OCI-LY1 (cell line): Measurements from ENCODE around the gene CILP.

Source experiments
- EZH2 ChIP-seq: fragments of 200-600 bp; sonication (generic), shearing (Covaris generic); IDR thresholded peaks from 2 replicates; pipeline ENCODE4 v1.8.0; 2017; ENCODE audit warnings: borderline replicate concordance, mixed run types, mild to moderate bottlenecking, antibody characterized with exemption, low read length, moderate library complexity, mixed read lengths
- TF ChIP-seq, protein P1 (sequence below): fragments of 200-600 bp; sonication (generic), shearing (Covaris generic); IDR thresholded peaks from 2 replicates; pipeline ENCODE4 v1.5.1; 2017; ENCODE audit warnings: mild to moderate bottlenecking, antibody characterized with exemption, low read length, moderate library complexity, mixed read lengths

DNA sequence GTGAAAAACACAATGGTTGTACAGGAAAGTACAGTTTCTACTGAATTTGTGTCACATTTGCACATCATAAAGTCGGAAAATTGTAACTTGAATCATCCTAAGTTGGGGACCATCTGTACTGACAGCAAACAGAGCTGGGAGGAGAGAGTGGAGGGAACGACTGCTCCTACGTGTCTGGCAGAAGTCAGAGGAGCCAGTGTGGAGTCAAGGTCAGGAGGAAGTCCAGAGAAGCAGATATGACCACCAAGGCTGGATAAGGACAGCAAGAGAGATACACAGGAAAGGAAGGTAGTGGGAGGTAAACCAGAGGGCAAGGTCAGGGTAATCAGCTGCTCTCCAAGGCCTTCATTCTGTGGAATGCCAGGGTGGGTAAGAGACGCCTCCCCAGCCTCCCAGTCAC lies 2.7 kb upstream of the CILP start:
- TF ChIP-seq, protein P1, sequence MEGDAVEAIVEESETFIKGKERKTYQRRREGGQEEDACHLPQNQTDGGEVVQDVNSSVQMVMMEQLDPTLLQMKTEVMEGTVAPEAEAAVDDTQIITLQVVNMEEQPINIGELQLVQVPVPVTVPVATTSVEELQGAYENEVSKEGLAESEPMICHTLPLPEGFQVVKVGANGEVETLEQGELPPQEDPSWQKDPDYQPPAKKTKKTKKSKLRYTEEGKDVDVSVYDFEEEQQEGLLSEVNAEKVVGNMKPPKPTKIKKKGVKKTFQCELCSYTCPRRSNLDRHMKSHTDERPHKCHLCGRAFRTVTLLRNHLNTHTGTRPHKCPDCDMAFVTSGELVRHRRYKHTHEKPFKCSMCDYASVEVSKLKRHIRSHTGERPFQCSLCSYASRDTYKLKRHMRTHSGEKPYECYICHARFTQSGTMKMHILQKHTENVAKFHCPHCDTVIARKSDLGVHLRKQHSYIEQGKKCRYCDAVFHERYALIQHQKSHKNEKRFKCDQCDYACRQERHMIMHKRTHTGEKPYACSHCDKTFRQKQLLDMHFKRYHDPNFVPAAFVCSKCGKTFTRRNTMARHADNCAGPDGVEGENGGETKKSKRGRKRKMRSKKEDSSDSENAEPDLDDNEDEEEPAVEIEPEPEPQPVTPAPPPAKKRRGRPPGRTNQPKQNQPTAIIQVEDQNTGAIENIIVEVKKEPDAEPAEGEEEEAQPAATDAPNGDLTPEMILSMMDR, result no peak
- no peak for TF ChIP-seq EZH2
